Cerebellar cortex (tissue), 1 donor: ENCODE data around the gene RHEBL1.
A peak's percentile ranks its signal among the peaks of the same experiment; 100 is the strongest.

Experiments used
- DNase-seq: peaks from one replicate; pipeline ENCODE4 v3.0.0-alpha.2; 2015; ENCODE audit warnings: low spot score

Gene RHEBL1

GRCh38 chr12:49069507-49070346 is at the start of gene RHEBL1:
TSS of gene RHEBL1 (minus strand) at chr12:49069979. CDS start at chr12:49069785, 194 bp downstream.
- DNase-seq, result peak; percentile 95

GRCh38 chr12:49111206-49111605 is 41.4 kb upstream of the RHEBL1 start:
- DNase-seq, result no peak

- DNase-seq, result peak; percentile 99
These were observed 40.8 kb upstream of the RHEBL1 start, which contains the start of gene LMBR1L for GRCh38 chr12:49110464-49111155. TSS of gene LMBR1L (minus strand) at chr12:49110847. CDS start at chr12:49110555, 292 bp downstream.

GRCh38 chr12:49109641-49110463 is 40.1 kb upstream of the RHEBL1 start:
- DNase-seq, result peak; percentile 35

- peak; percentile 27 for DNase-seq
These were observed 39.2 kb upstream of the RHEBL1 start for GRCh38 chr12:49108958-49109404.

GRCh38 chr12:49105504-49106084 is 35.8 kb upstream of the RHEBL1 start:
- no peak for DNase-seq

DNA sequence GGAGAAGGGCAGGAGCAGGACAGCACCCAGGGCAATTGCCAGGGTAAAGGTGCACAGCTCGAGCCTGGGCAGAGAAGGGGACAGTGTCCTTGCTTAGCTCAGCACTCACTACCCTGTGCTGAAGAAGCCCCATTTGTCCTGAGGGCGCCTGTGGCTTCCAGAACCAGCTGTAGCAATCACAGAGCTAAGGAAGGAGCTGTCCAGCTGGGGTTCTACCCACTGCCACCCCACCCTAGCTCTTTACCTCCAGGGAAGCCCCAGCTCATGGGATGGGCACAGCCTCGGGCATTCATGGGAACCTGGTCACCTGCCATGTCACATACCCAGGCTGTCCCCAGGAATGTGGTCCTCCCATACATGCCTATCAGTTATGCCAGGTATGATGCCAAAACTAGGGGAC is 35.0 kb upstream of the RHEBL1 start:
- no peak for DNase-seq

DNA sequence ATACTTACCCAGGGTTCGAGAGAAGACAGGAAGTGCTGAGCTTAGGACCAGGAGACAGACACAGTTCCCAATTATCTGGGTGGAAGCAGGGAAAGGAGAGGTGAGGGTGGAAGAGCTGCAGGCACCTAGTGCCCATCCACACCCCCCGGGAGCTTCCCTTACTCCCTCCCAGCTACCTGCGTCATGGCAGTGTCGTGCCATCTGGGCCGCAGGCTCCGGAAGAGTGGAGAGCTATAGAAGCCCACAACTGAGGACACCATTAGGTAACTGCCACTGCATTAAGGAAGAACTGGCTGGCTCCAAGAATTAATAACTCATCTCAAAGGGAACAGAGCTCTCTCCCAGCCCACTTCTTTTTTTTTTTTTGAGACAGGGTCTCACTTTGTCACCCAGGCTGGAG is 30.6 kb upstream of the RHEBL1 start:
- no peak for DNase-seq

DNA sequence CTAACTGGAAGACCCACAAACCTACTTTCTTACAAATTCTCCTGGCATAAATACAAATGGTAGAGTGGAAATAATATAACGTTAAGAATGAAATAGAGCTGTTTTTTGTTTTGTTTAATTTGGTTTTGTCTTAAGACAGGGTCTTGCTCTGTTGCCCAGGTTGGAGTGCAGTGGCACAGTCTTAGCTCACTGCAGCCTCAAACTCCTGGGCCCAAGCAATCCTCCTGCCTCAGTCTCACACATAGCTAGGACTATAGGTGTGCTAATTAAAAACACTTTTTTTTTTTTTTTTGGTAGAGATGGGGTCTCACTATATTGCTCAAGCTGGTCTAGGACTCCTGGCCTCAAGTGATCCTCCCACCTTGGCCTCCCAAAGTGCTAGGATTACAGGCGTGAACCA is 28.9 kb upstream of the RHEBL1 start:
- no peak for DNase-seq

GRCh38 chr12:49098035-49098451 is 28.3 kb upstream of the RHEBL1 start:
- peak; percentile 62 for DNase-seq

- peak; percentile 53 for DNase-seq
These were observed 27.6 kb upstream of the RHEBL1 start for GRCh38 chr12:49097381-49097780.

DNA sequence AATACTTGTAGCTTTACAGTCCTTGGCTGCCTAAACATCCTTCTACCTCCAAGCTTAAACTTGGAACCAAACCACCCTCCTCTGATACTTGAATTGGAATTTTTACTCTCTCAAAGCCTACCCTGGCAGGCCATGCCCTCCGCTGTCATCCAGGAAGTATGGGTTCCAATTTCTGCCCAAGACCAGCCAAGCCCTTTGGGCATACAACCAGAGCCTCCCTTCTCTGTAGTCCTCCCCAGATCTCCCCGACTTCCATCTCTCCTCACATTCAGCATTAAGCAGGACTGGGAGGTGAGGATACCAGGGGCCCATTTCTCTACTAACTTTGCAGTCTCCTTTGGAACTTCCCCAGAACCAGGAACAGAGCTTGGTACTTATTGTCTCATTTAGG is 25.2 kb upstream of the RHEBL1 start:
- no peak for DNase-seq

DNA sequence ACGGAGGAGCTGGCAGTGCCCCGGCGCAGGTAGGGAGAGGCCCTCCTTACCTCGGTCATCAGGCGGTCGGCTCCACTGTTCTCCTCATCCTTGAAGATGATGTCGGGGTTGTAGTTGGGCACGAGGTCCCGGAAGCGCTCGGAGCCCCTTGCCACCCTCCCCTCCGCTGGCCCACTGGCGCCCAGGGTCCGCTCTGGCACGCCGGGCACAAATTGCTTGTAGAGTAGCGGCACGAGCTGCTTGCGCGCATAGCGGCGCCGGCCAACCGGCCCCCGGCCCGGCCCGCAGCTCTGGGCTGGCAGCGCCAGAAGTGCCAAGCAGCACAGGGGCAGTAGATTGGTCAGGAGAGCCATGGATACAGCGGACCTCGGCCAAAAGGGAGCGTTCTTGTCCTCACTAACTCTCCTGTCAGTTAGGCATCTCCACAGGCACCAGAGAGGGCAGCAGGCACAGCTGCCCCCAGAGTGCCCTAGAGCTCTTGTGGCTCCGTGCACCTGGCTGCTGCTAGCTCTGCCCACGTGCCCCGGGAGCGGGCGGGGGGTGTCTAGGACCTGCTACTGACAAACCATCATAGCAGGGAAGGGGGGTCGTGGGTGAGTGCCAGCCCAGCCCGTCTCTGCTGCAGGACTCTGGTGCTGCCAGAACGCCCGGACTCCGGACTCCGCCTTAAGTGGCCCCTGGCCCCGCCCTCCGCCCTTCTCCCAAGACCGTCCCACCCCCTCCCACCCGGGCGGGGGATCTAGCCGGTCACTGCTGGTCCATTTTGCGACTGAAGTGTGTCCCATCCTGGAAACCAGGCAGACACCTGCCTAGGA is 24.6 kb upstream of the RHEBL1 start, which contains the start of gene DHH:
Gene DHH (minus strand): TSS at position 642 of the 815 bp plus-strand sequence. CDS start 289 bp downstream, at position 353.
- DNase-seq, result peak; percentile 25

- DNase-seq, result peak; percentile 31
These were observed 24.0 kb upstream of the RHEBL1 start for GRCh38 chr12:49093792-49094159.

GRCh38 chr12:49092816-49093406 is 23.1 kb upstream of the RHEBL1 start:
- DNase-seq, result no peak

DNA sequence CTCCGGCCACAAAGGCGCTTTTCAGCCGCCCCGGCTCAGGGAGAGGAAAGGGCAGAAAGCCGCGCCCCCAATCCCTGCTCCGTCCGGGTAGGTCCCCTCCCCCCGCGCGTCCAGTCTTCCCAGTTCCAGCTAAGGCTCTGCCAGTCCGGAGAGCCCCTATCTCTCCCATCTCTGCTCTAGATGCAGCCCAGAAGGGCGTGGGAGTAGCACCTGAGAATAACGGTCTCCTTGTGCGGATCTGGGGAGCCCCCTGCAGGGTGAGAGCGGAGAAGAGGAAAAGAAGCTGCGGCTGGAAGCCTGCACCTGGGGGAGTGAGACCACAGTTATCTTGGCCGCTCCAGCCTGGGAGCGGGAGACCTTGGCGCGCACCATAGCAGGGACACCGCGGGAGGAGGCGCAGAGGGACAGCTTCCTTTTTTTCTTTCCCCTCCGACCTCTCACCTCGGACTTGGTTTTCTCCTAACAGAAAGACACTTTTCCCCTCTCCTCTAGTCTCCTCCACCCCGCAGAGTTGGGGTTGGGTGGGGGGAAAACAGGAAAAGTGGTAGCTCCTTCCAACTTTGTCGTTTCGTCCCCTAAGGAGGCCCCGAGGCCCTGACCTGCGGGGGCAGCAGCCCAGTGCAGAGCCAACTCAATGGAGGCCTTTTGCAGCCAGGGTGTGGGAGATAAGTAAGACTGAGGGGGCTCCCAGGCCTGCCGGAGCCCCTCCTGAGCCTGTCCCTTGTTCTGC is 22.5 kb upstream of the RHEBL1 start:
- peak; percentile 62 for DNase-seq

- no peak for DNase-seq
These were observed 22.0 kb upstream of the RHEBL1 start for GRCh38 chr12:49091836-49092085.

DNA sequence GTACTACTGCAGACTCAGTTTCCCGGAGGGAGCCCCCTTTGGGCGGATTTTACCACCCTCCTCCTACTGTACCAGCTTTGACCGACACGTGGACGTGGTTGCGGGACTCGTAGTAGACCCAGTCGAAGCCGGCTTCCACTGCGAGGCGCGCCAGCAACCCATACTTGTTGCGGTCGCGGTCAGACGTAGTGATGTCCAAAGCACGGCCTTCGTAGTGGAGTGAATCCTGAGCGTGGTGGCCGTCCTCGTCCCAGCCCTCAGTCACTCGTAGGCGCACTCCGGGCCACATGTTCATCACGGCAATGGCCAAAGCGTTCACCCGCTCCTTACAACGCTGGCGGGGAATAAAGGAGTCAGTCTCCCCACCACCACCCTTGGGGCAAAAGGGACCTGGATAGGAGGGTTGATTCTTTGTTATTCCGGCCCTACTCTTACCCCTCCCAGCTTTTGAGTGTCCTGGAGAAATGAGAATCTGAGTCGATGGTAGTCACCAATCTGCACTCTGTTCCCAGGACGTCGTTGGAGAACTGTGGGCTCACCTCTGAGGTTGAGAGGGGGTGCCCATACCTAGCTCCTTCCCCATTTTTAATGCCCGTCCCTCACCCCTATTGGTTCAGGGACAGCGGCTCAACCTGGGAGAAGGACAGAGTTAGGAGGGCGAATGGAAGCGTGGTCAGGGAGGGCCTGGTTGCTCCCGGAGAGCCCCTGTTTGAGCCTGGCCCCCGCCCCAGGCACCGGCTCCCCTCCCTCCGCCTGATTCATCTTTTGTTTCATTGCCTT is 21.5 kb upstream of the RHEBL1 start:
- DNase-seq, result no peak
